GM12891 (cell line): ENCODE results near the gene G6PC3.

ENCODE experiments used
- PAX5 ChIP-seq: IDR thresholded peaks from 2 replicates; pipeline ENCODE4 v1.6.1; 2011; ENCODE audit warnings: low read length, moderate library complexity, mild to moderate bottlenecking; ENCODE audit not compliant: insufficient read depth, severe bottlenecking
- POLR2A ChIP-seq: IDR thresholded peaks from 2 replicates; pipeline ENCODE4 v1.6.1; 2011; ENCODE audit warnings: low read depth, low read length, control low read depth
- POLR2AphosphoS5 ChIP-seq: IDR thresholded peaks from 2 replicates; pipeline ENCODE4 v1.6.1; 2011; ENCODE audit warnings: low read depth, low read length, control low read depth
- POU2F2 ChIP-seq: IDR thresholded peaks from 2 replicates; pipeline ENCODE4 v1.6.1; 2011; ENCODE audit warnings: low read depth, mild to moderate bottlenecking, control low read depth, low read length, moderate library complexity
- SPI1 ChIP-seq: IDR thresholded peaks from 2 replicates; pipeline ENCODE4 v1.6.1; 2011; ENCODE audit warnings: low read depth, low read length, control low read depth
- TAF1 ChIP-seq: IDR thresholded peaks from 2 replicates; pipeline ENCODE4 v1.6.1; 2011; ENCODE audit warnings: low read depth, low read length, control low read depth

GRCh38 chr17:44115585-44116415 lies 45.3 kb downstream of the G6PC3 start:
- no peak for TF ChIP-seq POLR2A
- TF ChIP-seq POLR2AphosphoS5: no peak
- no peak for TF ChIP-seq SPI1
- TF ChIP-seq TAF1: no peak
- no peak for TF ChIP-seq POU2F2
- TF ChIP-seq PAX5: no peak
